Adipose tissue (tissue), 3 donors: ENCODE measurements around the gene RPS25. TPM values are rescaled to one million over a fixed set of nuclear protein-coding genes. Genes with fewer than 3 reads are reported as not detected.
"Not testable (repeated sequence)": the region's sequence is repeated elsewhere in the genome, so short reads cannot be mapped to it uniquely, and the experiment has no call there.

Experiments
- H3K27ac ChIP-seq: one replicate; pipeline ENCODE4 v1.5.1; 2013; ENCODE audit warnings: low read depth, low read length
- WGBS, 3 donors: extraction: QIAGEN DNeasy Blood & Tissue Kit; methylation state at CpG; one replicate each; pipeline ENCODE4 v1.1.7; 2013; 5-methylcytosine and 5-hydroxymethylcytosine counted together
- polyA plus RNA-seq, 3 donors: library from polyadenylated mRNA; stranded (reverse); fragments of 200-250 nt; gene quantifications; one replicate each; pipeline ENCODE4 v1.2.3, GENCODE V29; 2013
- donor health status: healthy with polysubstance abuse.
- donor health status: Bipolar disorder and iron deficiency.
- donor health status: healthy.

RPS25 gene
- polyA plus RNA-seq = 1,000 to 10,000 TPM; 1,274 to 4,411 (median 1,949) TPM

- peak within 1 kb of the TSS; percentile 98 for H3K27ac ChIP-seq
- 0 to 1% (median 1%) methylated on average over 63 of the region's 63 CpGs for WGBS, 3 donors
These were observed at the start of gene RPS25, which contains the start of gene TRAPPC4 for GRCh38 chr11:119018074-119018938. Gene RPS25, minus strand, starts transcription at chr11:119018343. Its CDS starts 59 bp downstream, at chr11:119018284. Gene TRAPPC4, plus strand, starts transcription at chr11:119018766. Its CDS starts 30 bp downstream, at chr11:119018796.

- 0% methylated on average over 49 of the region's 49 CpGs for WGBS, 3 donors
- H3K27ac ChIP-seq = peak within 1 kb of the TSS; percentile 86
These were observed 49.5 kb upstream of the RPS25 start, which contains the start of gene VPS11 for GRCh38 chr11:119067371-119068222. Gene VPS11, plus strand, starts transcription at chr11:119067818. Its CDS starts 6 bp downstream, at chr11:119067824.

GRCh38 chr11:119065369-119065768 is 47.2 kb upstream of the RPS25 start:
- WGBS, 3 donors = 73 to 75% (median 74%) methylated on average over 4 of the region's 4 CpGs
- no peak overlapping the region for H3K27ac ChIP-seq

GRCh38 chr11:119062779-119063178 is 44.6 kb upstream of the RPS25 start:
- H3K27ac ChIP-seq = no peak overlapping the region
- 53 to 74% (median 63%) methylated on average over 5 of the region's 5 CpGs for WGBS, 3 donors

GRCh38 chr11:119061256-119061655 is 43.1 kb upstream of the RPS25 start:
- 25 to 92% (median 88%) methylated on average over 1 to 3 of the region's 3 CpGs for WGBS, 3 donors
- no peak overlapping the region for H3K27ac ChIP-seq

GRCh38 chr11:119059128-119059527 is 41.0 kb upstream of the RPS25 start:
- not testable (repeated sequence) for H3K27ac ChIP-seq
- WGBS, 3 donors = 80 to 92% (median 85%) methylated on average over 10 to 29 of the region's 35 CpGs

GRCh38 chr11:119057000-119057769 is 39.0 kb upstream of the RPS25 start, which contains the start of gene HYOU1:
Gene HYOU1, minus strand, starts transcription at chr11:119057205. Its CDS starts 1,045 bp downstream, at chr11:119056160.
- WGBS, 3 donors = 0 to 1% (median 0%) methylated on average over 53 to 79 of the region's 79 CpGs
- H3K27ac ChIP-seq = peak within 1 kb of the TSS; percentile 23

GRCh38 chr11:119056421-119056999 is 38.4 kb upstream of the RPS25 start:
- no peak overlapping the region for H3K27ac ChIP-seq
- 0 to 1% (median 1%) methylated on average over 28 to 48 of the region's 48 CpGs for WGBS, 3 donors

- no peak overlapping the region for H3K27ac ChIP-seq
- WGBS, 3 donors = 22 to 62% (median 57%) methylated on average over 6 of the region's 6 CpGs
These were observed 37.8 kb upstream of the RPS25 start for GRCh38 chr11:119055901-119056300.

- 77 to 97% (median 93%) methylated on average over 10 of the region's 10 CpGs for WGBS, 3 donors
- no peak overlapping the region for H3K27ac ChIP-seq
These were observed 36.3 kb upstream of the RPS25 start for GRCh38 chr11:119054418-119054817.

- 91 to 94% (median 94%) methylated on average over 23 of the region's 23 CpGs for WGBS, 3 donors
These were observed 34.1 kb upstream of the RPS25 start for GRCh38 chr11:119052163-119052814.

GRCh38 chr11:119051440-119052162 is 33.5 kb upstream of the RPS25 start:
- no peak overlapping the region for H3K27ac ChIP-seq
- WGBS, 3 donors = 80 to 85% (median 85%) methylated on average over 17 of the region's 17 CpGs

More at GRCh38 chr11:119052163-119052814, 34.1 kb upstream of the RPS25 start:
- no peak overlapping the region for H3K27ac ChIP-seq

- H3K27ac ChIP-seq = no peak overlapping the region
- WGBS, 3 donors = 87 to 91% (median 90%) methylated on average over 7 of the region's 7 CpGs
These were observed 30.9 kb upstream of the RPS25 start for GRCh38 chr11:119049081-119049480.

- H3K27ac ChIP-seq = no peak overlapping the region
- 87 to 96% (median 91%) methylated on average over 9 of the region's 9 CpGs for WGBS, 3 donors
These were observed 30.5 kb upstream of the RPS25 start for GRCh38 chr11:119048644-119049043.

GRCh38 chr11:119047205-119047604 is 29.1 kb upstream of the RPS25 start:
- 95 to 98% (median 97%) methylated on average over 6 of the region's 6 CpGs for WGBS, 3 donors
- no peak overlapping the region for H3K27ac ChIP-seq

GRCh38 chr11:119046489-119046888 is 28.3 kb upstream of the RPS25 start:
- WGBS, 3 donors = 96 to 98% (median 97%) methylated on average over 6 of the region's 6 CpGs
- H3K27ac ChIP-seq = no peak overlapping the region

- no peak overlapping the region for H3K27ac ChIP-seq
- 75 to 84% (median 79%) methylated on average over 6 of the region's 6 CpGs for WGBS, 3 donors
These were observed 26.6 kb upstream of the RPS25 start for GRCh38 chr11:119044708-119045107.
